Stimulated activated CD8-positive, alpha-beta memory T cell treated with anti-CD3 and anti-CD28 coated beads, Interleukin-7, amount 100 ng/mL, for 1 hour (primary cell): Measurements from ENCODE around the gene SOX11.

Experiments used
- DNase-seq, 2 donors: peaks; one replicate each; pipeline ENCODE4 v3.0.0-alpha.2; 2020; ENCODE audit warnings: low read depth in 2 of 2

SOX11 gene

GRCh38 chr2:5723791-5724735 lies 31.9 kb downstream of the SOX11 start:
- no peak for DNase-seq

GRCh38 chr2:5725072-5725471 lies 32.9 kb downstream of the SOX11 start:
- no peak for DNase-seq

- no peak for DNase-seq
Measured at GRCh38 chr2:5725794-5726463, 33.7 kb downstream of the SOX11 start.

GRCh38 chr2:5727235-5727634 lies 35.1 kb downstream of the SOX11 start:
- DNase-seq: no peak

- DNase-seq: no peak
Measured at GRCh38 chr2:5729416-5729815, 37.2 kb downstream of the SOX11 start.

GRCh38 chr2:5730386-5730785 lies 38.2 kb downstream of the SOX11 start:
- DNase-seq: no peak

- DNase-seq: no peak
Measured at GRCh38 chr2:5734859-5735520, 42.8 kb downstream of the SOX11 start.

GRCh38 chr2:5735521-5735861 lies 43.3 kb downstream of the SOX11 start:
- no peak for DNase-seq

GRCh38 chr2:5736050-5736449 lies 43.9 kb downstream of the SOX11 start:
- DNase-seq: no peak

GRCh38 chr2:5736886-5737285 lies 44.7 kb downstream of the SOX11 start:
- no peak for DNase-seq

- DNase-seq: no peak
Measured at GRCh38 chr2:5740053-5740452, 47.9 kb downstream of the SOX11 start.

- no peak for DNase-seq
Measured at GRCh38 chr2:5740817-5741216, 48.6 kb downstream of the SOX11 start.

GRCh38 chr2:5741242-5741641 lies 49.1 kb downstream of the SOX11 start:
- DNase-seq: no peak

GRCh38 chr2:5742126-5742525 lies 49.9 kb downstream of the SOX11 start:
- no peak for DNase-seq

GRCh38 chr2:5748391-5748790 lies 56.2 kb downstream of the SOX11 start:
- no peak for DNase-seq

- no peak for DNase-seq
Measured at GRCh38 chr2:5748946-5749345, 56.8 kb downstream of the SOX11 start.

GRCh38 chr2:5749347-5749746 lies 57.2 kb downstream of the SOX11 start:
- no peak for DNase-seq
